ENCODE results near the gene ADCY7. TPM values are rescaled to one million over a fixed set of nuclear protein-coding genes. Genes with fewer than 3 reads are reported as not detected.
A peak's percentile ranks its signal among the peaks of the same experiment; 100 is the strongest.

ADCY7 gene
- total RNA-seq, 1 donor from 2014 or later, result 36.2 TPM

GRCh38 chr16:50301626-50302471, 35.5 kb downstream of the ADCY7 start:
- DNase-seq (ENCODE audit: low read depth), result peak; percentile 39
- H3K4me3 ChIP-seq (ENCODE audit: low read depth, low read length), result no peak overlapping the region
- no peaks in the 10 kb centered on the region for H3K36me3 ChIP-seq (ENCODE audit: control insufficient read depth, insufficient read depth, low read length)
- no peak for TF ChIP-seq CTCF (IDR thresholded peaks at IDR 0.05; ENCODE audit: insufficient read depth, low read length, poor library complexity, severe bottlenecking)
- H3K27me3 ChIP-seq (ENCODE audit: control insufficient read depth, insufficient read depth, low read length), result no peaks in the 10 kb centered on the region

- no peak for TF ChIP-seq CTCF (IDR thresholded peaks at IDR 0.05; ENCODE audit: insufficient read depth, low read length, poor library complexity, severe bottlenecking)
- Histone ChIP-seq H3K27me3 (ENCODE audit: control insufficient read depth, insufficient read depth, low read length) (no peaks in the 10 kb centered on the region), H3K4me3 (ENCODE audit: low read depth, low read length) (no peak overlapping the region), H3K36me3 (ENCODE audit: control insufficient read depth, insufficient read depth, low read length) (no peaks in the 10 kb centered on the region)
- no peak for DNase-seq (ENCODE audit: low read depth)
Observed at GRCh38 chr16:50302472-50303005, 36.2 kb downstream of the ADCY7 start.

- Histone ChIP-seq H3K36me3 (ENCODE audit: control insufficient read depth, insufficient read depth, low read length) (no peaks in the 10 kb centered on the region), H3K27me3 (ENCODE audit: control insufficient read depth, insufficient read depth, low read length) (no peaks in the 10 kb centered on the region), H3K4me3 (ENCODE audit: low read depth, low read length) (no peak overlapping the region)
- no peak for TF ChIP-seq CTCF (IDR thresholded peaks at IDR 0.05; ENCODE audit: insufficient read depth, low read length, poor library complexity, severe bottlenecking)
- DNase-seq (ENCODE audit: low read depth), result no peak
Observed at GRCh38 chr16:50303041-50303604, 36.8 kb downstream of the ADCY7 start.

GRCh38 chr16:50303605-50304466, 37.5 kb downstream of the ADCY7 start:
- H3K4me3 ChIP-seq (ENCODE audit: low read depth, low read length), result no peak overlapping the region
- no peak for DNase-seq (ENCODE audit: low read depth)
- H3K27me3 ChIP-seq (ENCODE audit: control insufficient read depth, insufficient read depth, low read length), result no peaks in the 10 kb centered on the region
- H3K36me3 ChIP-seq (ENCODE audit: control insufficient read depth, insufficient read depth, low read length), result no peaks in the 10 kb centered on the region
- TF ChIP-seq CTCF (IDR thresholded peaks at IDR 0.05; ENCODE audit: insufficient read depth, low read length, poor library complexity, severe bottlenecking), result no peak

GRCh38 chr16:50304467-50305440, 38.4 kb downstream of the ADCY7 start:
- Histone ChIP-seq H3K36me3 (ENCODE audit: control insufficient read depth, insufficient read depth, low read length) (no peaks in the 10 kb centered on the region), H3K4me3 (ENCODE audit: low read depth, low read length) (no peak overlapping the region), H3K27me3 (ENCODE audit: control insufficient read depth, insufficient read depth, low read length) (no peaks in the 10 kb centered on the region)
- TF ChIP-seq CTCF (IDR thresholded peaks at IDR 0.05; ENCODE audit: insufficient read depth, low read length, poor library complexity, severe bottlenecking), result no peak
- no peak for DNase-seq (ENCODE audit: low read depth)
